Nucleus accumbens (tissue), 56 donors: ENCODE results near the gene PRSS48.
"Not testable (repeated sequence)": the region's sequence is repeated elsewhere in the genome, so short reads cannot be mapped to it uniquely, and the experiment has no call there.

Experiments
- DNase-seq, 56 donors: peaks; one replicate each; lab custom pipeline; 2025; lab: John Stamatoyannopoulos, UW

PRSS48 gene

DNA sequence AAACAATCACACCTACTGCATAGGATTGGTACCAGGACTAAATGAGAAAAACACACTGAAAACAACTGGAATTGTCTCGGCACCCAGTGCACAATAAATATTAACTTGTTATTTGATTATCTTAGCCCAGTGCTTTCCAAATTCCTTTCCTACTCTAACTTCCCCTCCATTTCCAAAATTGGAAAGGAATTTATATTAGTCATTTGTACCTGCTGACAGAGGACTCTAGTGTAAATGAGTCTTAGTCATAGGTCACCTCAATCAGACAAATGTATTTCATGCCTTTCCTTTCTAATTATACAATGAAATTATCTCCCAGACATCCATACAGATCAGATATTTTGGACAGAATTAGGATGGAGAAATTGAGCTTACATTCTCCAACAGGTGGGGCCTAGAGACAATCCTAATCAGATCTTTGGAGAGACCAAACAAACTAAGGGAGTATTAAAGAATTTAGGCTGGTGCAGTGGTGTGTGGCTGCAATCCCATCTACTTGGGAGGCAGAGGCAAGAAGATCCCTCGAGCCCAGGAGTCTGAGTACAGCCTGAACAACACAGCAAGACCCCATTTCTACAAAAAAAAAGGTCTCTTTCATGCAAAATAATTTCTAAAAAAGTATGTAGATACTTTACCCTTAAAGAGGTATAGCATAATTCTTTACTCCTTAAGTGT, 38.4 kb downstream of the PRSS48 start:
- DNase-seq = no peak

DNA sequence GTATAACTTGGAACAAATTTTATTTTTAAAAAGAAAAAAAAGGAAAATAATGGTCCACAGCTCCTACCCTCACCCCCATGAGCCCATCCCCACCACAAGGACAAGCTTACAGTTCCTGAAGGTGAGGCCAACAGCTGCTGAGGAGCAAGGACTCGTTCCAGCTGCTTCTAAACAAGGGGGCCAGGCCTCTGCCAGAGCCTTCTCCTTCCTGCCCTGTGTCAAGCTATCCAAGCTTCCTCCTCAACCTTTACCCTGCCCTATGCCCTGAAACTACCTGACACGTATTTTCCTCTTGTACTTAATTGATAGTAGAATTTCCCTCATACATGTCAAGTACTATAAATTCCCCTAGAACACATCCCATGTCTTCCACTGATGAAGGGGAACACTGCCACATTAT, 39.7 kb downstream of the PRSS48 start:
- DNase-seq = no peak

GRCh38 chr4:151318307-151319006, 41.5 kb downstream of the PRSS48 start:
- no peak for DNase-seq

GRCh38 chr4:151319490-151319889, 42.5 kb downstream of the PRSS48 start:
- DNase-seq = no peak

- DNase-seq = no peak
Measured at GRCh38 chr4:151321586-151321985, 44.6 kb downstream of the PRSS48 start.

DNA sequence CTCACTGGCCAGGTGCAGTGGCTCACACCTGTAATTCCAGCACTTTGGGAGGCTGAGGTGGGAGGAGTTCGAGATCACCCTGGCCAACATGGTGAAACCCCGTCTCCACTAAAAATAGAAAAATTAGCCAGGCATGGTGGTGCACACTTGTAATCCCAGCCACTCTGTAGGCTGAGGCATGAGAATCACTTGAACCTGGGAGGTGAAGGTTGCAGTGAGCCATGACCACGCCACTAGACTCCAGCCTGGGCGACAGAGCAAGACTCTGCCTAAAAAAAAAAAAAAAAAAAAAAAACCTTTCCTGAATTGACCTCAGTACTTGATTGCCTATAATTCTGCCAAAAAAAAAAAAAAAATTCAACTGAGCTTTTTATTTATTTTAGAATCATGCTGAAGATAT, 45.2 kb downstream of the PRSS48 start:
- DNase-seq = not testable (repeated sequence)

GRCh38 chr4:151322570-151322969, 45.6 kb downstream of the PRSS48 start:
- no peak for DNase-seq

GRCh38 chr4:151323667-151324066, 46.7 kb downstream of the PRSS48 start:
- DNase-seq = no peak

GRCh38 chr4:151324124-151324751, 47.3 kb downstream of the PRSS48 start:
- DNase-seq = peak in 6 of 56 donors; percentile 17 to 55 (median 34)

- peak in 42 of 56 donors; percentile 3 to 74 (median 38) for DNase-seq
Measured at GRCh38 chr4:151324752-151325110, 47.8 kb downstream of the PRSS48 start.

GRCh38 chr4:151325111-151325948, 48.4 kb downstream of the PRSS48 start, which contains the start of gene SH3D19:
Gene SH3D19 (minus strand): TSS chr4:151325605. CDS start chr4:151325352, 253 bp downstream.
- peak in 47 of 56 donors; percentile 6 to 71 (median 44) for DNase-seq

GRCh38 chr4:151325949-151326246, 48.9 kb downstream of the PRSS48 start:
- DNase-seq = no peak

GRCh38 chr4:151329217-151330007, 52.5 kb downstream of the PRSS48 start:
- no peak for DNase-seq

DNA sequence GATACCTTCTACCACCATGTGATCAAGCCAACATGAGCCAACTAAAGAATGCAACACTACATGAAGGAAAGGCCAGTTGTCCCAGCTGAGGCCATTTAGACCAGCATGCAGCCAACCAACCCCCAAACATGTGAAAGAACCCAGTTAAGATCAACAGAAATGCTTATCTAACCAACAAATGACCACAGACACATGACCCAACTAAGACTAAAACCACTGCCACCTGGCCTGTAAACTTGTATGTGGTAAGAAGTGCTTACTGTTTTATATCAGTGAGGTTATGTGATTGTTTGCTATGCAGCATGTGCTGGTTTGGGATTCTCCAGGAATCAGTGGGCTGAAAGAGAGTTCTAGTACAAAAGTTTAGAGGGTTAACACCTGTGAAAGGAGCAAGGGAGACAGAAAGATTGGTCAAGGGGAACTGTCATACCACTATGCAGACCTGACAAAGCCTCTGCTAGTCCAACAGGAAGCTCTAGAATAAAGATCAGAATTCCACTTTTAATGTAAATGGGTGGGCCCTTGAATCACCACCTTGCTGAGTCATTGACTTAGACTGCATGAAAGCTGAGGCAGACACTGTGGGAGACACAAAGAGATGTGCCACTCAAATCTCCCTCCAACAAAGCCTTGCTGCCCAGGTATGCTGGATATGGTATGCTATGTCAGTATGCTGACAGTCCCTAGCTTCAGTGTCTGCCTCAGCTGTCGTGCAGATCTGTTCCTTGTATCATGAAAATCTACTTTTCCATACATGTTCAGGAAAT, 54.5 kb downstream of the PRSS48 start:
- no peak for DNase-seq

DNA sequence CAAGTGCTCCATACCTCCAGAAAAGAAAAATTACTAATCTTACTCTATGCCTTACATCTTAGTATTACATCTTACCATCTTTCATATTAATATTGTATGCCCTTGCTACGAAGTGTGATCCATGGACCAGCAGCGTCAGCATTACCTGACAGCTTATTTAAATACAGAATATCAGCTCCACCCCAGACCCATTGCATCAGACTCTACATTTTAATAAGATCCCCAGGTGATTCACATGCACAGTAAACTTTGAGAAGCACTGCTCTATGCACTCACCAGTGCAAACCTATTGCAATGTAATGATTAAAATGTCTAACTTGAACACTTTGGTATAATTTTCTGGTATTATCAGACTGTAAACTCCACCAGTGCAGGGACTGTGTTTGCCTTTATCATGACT, 62.5 kb downstream of the PRSS48 start:
- no peak for DNase-seq

DNA sequence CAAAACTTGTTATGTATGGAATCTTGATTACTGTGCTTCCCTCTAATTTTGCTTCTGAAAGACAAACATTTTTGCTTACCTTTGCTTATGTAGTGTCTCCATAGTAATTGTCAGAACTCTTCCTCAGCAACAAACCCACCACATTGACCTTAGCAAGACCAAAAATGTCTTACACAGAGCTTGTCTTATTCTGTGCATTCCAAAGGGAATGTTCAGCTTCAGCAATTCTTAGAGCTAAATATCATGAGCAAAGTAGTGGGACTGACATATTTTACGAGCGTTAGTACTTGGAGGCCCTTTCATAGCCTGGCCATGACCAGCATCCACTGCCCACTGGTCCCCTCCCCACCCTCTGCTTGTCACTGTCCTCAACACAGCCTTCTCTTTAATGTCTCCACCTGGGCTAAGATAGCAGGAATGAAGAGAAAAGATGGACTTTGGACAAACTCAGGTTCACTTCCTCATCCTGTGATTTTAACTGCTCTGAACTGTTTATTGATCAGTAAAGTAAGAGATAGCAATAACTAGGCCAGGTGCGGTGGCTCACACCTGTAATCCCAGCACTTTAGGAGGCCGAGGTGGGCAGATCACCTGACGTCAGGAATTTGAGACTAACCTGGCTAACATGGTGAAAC, 63.9 kb downstream of the PRSS48 start:
- DNase-seq = no peak
